ENCODE measurements around the gene PLIN1.

Gene PLIN1

DNA sequence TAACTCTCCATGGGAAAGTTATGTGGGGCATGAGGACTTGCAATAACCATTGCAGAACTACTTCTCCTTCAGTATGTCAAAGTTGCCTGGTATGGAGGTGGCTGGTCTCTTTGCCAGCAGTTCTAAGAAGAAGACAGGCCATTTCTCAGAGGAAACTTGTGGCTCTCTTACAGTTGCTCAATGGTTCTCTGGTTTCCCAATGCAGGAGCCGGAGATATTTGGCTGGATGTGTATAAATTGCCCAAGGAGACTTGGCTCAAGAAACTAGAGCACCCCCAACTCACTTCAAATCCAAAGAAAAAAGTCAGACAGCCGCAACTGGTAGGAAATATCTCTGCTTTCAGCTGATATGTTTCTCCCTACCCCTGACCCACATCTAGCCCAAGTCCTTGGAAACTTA lies 35.6 kb upstream of the PLIN1 start:
- no peak for DNase-seq (ENCODE audit: extremely low spot score)
- CTCF ChIA-PET = no interaction called here
- POLR2A ChIA-PET = no interaction called here
- TF ChIP-seq L3MBTL2 (conservative IDR thresholded peaks at IDR 0.05) (no peak), LEF1 (IDR thresholded peaks at IDR 0.05; ENCODE audit: borderline replicate concordance) (no peak), ARNT (IDR thresholded peaks at IDR 0.05) (no peak), ZNF384 (IDR thresholded peaks at IDR 0.05) (no peak), TARDBP (IDR thresholded peaks at IDR 0.05) (no peak), CTBP1 (IDR thresholded peaks at IDR 0.05; ENCODE audit: borderline replicate concordance) (no peak), FOXA1 (IDR thresholded peaks at IDR 0.05) (no peak), SUZ12 (IDR thresholded peaks at IDR 0.05) (no peak), HDGF (IDR thresholded peaks at IDR 0.05; ENCODE audit: borderline replicate concordance) (no peak), NFRKB (IDR thresholded peaks at IDR 0.05) (no peak), SP1 (IDR thresholded peaks at IDR 0.05) (no peak), FOXK2 (IDR thresholded peaks at IDR 0.05) (no peak), ELF4 (IDR thresholded peaks at IDR 0.05) (no peak), BHLHE40 (IDR thresholded peaks at IDR 0.05; ENCODE audit: borderline replicate concordance) (no peak), FOXM1 (IDR thresholded peaks at IDR 0.05; ENCODE audit: borderline replicate concordance) (no peak)
- TF ChIP-seq, protein P1, sequence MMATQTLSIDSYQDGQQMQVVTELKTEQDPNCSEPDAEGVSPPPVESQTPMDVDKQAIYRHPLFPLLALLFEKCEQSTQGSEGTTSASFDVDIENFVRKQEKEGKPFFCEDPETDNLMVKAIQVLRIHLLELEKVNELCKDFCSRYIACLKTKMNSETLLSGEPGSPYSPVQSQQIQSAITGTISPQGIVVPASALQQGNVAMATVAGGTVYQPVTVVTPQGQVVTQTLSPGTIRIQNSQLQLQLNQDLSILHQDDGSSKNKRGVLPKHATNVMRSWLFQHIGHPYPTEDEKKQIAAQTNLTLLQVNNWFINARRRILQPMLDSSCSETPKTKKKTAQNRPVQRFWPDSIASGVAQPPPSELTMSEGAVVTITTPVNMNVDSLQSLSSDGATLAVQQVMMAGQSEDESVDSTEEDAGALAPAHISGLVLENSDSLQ (IDR thresholded peaks at IDR 0.05) = no peak

DNA sequence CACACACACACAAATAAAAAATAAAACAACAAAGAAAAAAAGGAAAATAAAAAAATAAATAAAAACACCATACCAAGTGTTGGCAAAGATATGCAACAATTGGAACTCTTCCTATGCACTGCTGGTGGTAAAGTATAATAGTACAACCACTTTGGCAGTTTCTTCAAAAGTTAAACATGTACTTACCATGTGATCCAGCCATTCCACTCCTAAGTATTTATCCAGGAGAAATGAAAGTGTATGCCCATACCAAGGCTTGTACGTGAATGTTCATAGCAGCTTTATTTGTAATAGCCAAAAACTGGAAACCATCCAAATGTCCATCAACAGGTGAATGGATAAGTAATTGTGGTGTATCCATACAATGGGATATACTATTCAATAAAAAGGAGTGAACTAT lies 28.4 kb upstream of the PLIN1 start:
- ChIA-PET CTCF (interaction anchor here (0.6 kb wide), 1 partner anchor 393 kb away, joined by 5 read pairs; no protein-coding TSS in a partner anchor), POLR2A (no interaction called here)
- TF ChIP-seq BHLHE40 (IDR thresholded peaks at IDR 0.05; ENCODE audit: borderline replicate concordance) (no peak), ELF4 (IDR thresholded peaks at IDR 0.05) (no peak), SUZ12 (IDR thresholded peaks at IDR 0.05) (no peak), CTBP1 (IDR thresholded peaks at IDR 0.05; ENCODE audit: borderline replicate concordance) (no peak), L3MBTL2 (conservative IDR thresholded peaks at IDR 0.05) (no peak), FOXA1 (IDR thresholded peaks at IDR 0.05) (no peak), SP1 (IDR thresholded peaks at IDR 0.05) (no peak), ZNF384 (IDR thresholded peaks at IDR 0.05) (no peak), FOXM1 (IDR thresholded peaks at IDR 0.05; ENCODE audit: borderline replicate concordance) (no peak), HDGF (IDR thresholded peaks at IDR 0.05; ENCODE audit: borderline replicate concordance) (no peak), ARNT (IDR thresholded peaks at IDR 0.05) (no peak), TARDBP (IDR thresholded peaks at IDR 0.05) (no peak), LEF1 (IDR thresholded peaks at IDR 0.05; ENCODE audit: borderline replicate concordance) (no peak), FOXK2 (IDR thresholded peaks at IDR 0.05) (no peak), NFRKB (IDR thresholded peaks at IDR 0.05) (no peak)
- TF ChIP-seq, protein P1 (IDR thresholded peaks at IDR 0.05) = no peak
- DNase-seq (ENCODE audit: extremely low spot score) = no peak

DNA sequence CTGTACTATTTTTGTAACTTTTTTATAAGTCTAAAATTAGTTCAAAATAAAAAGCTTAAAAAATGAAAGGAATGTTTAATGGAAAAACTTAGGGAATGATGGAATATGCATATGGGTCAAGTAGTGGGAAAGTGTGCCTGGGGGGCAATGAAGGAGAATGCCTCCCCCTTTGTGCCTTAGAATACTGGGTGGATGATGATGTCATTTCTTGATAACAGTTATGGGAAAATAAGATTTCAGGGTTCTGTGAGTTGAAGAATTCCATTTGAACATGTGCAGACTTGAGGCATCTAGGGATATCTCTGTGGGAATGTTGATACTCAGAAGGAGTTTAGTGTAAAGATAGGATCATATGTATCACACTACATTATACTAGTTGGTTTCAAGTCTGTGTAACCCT lies 25.2 kb upstream of the PLIN1 start:
- DNase-seq (ENCODE audit: extremely low spot score) = no peak
- ChIA-PET CTCF (no interaction called here), POLR2A (no interaction called here)
- TF ChIP-seq TARDBP (IDR thresholded peaks at IDR 0.05) (no peak), LEF1 (IDR thresholded peaks at IDR 0.05; ENCODE audit: borderline replicate concordance) (no peak), FOXA1 (IDR thresholded peaks at IDR 0.05) (no peak), ELF4 (IDR thresholded peaks at IDR 0.05) (no peak), ZNF384 (IDR thresholded peaks at IDR 0.05) (no peak), FOXK2 (IDR thresholded peaks at IDR 0.05) (no peak), NFRKB (IDR thresholded peaks at IDR 0.05) (no peak), ARNT (IDR thresholded peaks at IDR 0.05) (no peak), SUZ12 (IDR thresholded peaks at IDR 0.05) (no peak), BHLHE40 (IDR thresholded peaks at IDR 0.05; ENCODE audit: borderline replicate concordance) (no peak), HDGF (IDR thresholded peaks at IDR 0.05; ENCODE audit: borderline replicate concordance) (no peak), SP1 (IDR thresholded peaks at IDR 0.05) (no peak), CTBP1 (IDR thresholded peaks at IDR 0.05; ENCODE audit: borderline replicate concordance) (no peak), L3MBTL2 (conservative IDR thresholded peaks at IDR 0.05) (no peak), FOXM1 (IDR thresholded peaks at IDR 0.05; ENCODE audit: borderline replicate concordance) (no peak)
- TF ChIP-seq, protein P1 (IDR thresholded peaks at IDR 0.05) = no peak

DNA sequence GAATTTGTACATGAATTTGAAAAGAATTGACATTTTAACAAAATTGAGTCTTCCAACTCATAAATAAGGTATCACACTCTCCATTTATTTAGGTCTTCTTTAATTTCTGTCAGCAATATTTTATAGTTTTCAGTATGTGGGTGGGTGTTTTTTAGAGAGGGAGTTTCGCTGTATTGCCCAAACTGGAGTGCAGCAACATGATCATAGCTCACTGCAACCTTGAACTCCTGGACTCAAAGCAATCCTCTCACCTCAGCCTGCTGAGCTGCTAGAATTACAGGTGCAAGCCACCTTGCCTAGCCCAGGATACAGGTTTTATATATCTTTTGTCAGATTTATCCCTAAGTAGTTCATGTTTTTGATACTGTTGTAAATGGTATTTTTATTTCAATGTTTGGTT lies 16.0 kb upstream of the PLIN1 start:
- DNase-seq (ENCODE audit: extremely low spot score) = no peak
- ChIA-PET CTCF (no interaction called here), POLR2A (interaction anchor here (1.0 kb wide), 1 partner anchor 24 kb away, joined by 3 read pairs; no protein-coding TSS in a partner anchor)
- TF ChIP-seq FOXK2 (IDR thresholded peaks at IDR 0.05) (no peak), ELF4 (IDR thresholded peaks at IDR 0.05) (no peak), BHLHE40 (IDR thresholded peaks at IDR 0.05; ENCODE audit: borderline replicate concordance) (no peak), HDGF (IDR thresholded peaks at IDR 0.05; ENCODE audit: borderline replicate concordance) (no peak), FOXM1 (IDR thresholded peaks at IDR 0.05; ENCODE audit: borderline replicate concordance) (no peak)

DNA sequence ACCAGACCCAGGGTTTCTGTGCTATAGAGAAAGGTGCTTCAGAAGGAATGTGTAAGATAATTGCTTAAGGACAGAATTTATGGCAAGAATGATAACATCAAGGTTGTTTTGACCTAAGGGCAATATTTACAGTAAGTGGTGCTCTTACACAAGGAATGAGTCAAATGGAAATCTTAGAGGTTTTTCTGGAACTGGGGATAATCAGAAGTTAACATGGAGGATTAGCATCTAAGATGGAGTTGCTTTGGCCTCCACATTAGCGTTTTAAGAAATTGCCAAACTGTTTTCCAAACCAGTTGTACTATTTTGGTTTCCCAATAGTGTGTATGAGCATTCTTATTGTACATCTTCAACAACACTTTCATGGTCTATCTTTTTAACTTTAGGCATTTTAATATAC lies 14.5 kb upstream of the PLIN1 start:
- no peak for DNase-seq (ENCODE audit: extremely low spot score)
- TF ChIP-seq L3MBTL2 (conservative IDR thresholded peaks at IDR 0.05) (no peak), SP1 (IDR thresholded peaks at IDR 0.05) (no peak), NFRKB (IDR thresholded peaks at IDR 0.05) (no peak), FOXK2 (IDR thresholded peaks at IDR 0.05) (no peak), TARDBP (IDR thresholded peaks at IDR 0.05) (no peak), SUZ12 (IDR thresholded peaks at IDR 0.05) (no peak), CTBP1 (IDR thresholded peaks at IDR 0.05; ENCODE audit: borderline replicate concordance) (no peak), FOXA1 (IDR thresholded peaks at IDR 0.05) (no peak), ARNT (IDR thresholded peaks at IDR 0.05) (no peak), FOXM1 (IDR thresholded peaks at IDR 0.05; ENCODE audit: borderline replicate concordance) (no peak), HDGF (IDR thresholded peaks at IDR 0.05; ENCODE audit: borderline replicate concordance) (no peak), BHLHE40 (IDR thresholded peaks at IDR 0.05; ENCODE audit: borderline replicate concordance) (no peak), ZNF384 (IDR thresholded peaks at IDR 0.05) (no peak)
- TF ChIP-seq, protein P1 (IDR thresholded peaks at IDR 0.05) = no peak
- ChIA-PET CTCF (no interaction called here), POLR2A (no interaction called here)

Data from HEK293T (cell line).